Midbrain (tissue), 1 donor: ENCODE results near the gene TNS3.

ENCODE experiments used
- DNase-seq: peaks from one replicate; lab custom pipeline; 2025; lab: John Stamatoyannopoulos, UW

The TNS3 gene

DNA sequence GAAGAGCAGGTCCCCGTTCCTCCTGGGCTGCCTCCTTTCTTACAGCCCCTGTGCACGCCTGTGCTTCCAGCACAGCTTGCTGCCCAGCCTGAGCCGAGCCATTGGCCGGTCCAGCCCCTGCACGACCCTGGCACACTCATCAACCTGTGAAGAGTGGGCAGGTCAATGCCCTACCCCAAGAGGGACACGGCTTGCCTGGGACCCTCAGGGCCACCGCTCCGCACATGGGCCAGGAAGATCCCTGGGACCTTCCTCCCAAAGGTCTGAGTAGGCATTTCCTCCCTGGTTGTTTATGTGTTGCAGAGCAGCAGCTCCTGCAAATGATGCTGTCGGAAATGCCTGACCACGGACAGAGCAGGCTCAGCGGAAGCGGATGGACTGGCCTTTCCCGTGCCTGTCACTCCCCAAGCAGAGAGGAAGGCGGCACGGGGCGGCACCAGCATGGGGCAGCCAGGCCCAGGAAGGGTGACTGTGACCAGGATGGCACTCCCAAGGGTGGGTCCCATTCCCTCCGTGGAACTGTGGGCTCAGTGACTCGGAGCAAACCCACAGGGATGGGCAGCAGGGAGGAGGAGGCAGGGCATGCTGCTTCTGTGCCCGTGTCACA is 252.5 kb downstream of the TNS3 start:
- no peak for DNase-seq

DNA sequence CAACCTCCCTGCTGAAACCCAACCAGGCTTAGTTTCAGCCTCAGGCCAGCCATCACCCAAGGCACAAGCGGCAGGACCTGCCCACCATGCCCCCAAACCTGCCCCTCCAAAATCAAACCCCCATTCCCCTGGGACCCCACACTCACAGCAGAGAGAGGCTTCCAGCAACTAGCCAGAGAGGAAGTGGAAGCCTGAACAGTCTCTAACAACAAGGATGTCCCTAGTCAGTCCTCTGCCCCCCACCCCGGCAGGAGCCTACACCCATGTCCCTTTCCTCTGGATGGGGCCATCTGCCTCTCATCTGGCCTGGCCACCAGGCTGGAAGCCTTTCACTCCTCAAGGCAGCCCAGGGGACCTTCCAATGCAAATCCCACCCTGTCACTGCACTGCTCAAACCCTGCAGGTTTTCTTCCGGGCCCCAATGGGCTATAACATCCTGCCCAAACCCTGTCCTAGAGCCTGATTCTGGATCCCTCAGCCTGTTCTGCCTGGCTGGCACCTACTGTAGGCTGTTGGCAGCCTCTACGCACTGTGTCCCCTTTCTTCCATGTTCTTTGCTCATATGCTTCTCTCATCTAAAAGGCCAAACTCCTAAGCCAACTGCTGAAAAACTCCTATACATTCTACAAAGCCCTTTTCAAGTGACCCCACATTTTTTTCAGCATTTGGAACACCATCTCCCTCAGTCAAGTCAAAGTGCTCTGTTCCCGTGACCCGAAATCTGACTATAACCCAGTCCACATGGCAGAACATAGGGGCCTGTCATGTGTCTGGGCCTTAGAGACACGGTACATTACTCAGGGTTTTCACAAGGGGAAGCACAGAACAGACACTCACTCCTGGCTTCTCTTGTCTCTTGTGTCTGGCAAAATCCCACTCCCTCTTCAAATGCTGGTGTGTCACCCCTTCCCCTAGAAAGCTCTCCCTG is 253.3 kb downstream of the TNS3 start:
- DNase-seq: no peak

DNA sequence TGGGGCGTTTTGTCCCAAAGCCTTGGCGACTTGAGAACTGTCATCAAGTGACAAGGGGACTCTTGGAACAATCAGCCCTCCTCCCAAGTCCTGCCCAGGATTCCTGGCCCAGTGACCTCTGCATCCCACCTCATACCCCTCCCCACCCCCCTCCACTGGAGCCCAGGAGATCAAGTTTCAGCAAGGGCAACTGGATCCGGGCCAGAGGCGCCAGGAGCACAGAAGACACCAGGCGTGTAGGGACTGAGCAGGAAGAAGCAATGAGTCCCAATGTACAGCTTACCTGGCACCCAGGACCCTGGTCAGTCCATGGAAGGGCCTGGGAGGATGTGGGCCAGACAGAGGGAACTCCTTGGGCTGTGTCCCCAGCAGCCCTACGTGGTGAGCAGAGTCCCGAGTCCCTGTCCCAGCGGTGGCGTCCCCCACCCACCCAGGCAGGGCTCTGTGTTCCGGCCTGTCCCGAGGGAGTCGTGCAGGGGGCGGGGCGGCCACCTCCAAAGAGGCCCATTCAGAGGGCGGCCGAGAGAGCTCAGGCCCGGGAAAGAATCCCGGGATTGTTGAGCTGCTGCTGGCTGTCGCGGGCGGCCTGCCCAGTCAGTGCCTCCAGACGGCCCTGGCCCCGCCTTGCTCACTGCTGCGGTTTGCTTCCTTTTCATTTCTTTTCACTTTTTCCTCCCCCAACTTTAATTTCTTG is 254.1 kb downstream of the TNS3 start:
- peak; percentile 86 for DNase-seq

DNA sequence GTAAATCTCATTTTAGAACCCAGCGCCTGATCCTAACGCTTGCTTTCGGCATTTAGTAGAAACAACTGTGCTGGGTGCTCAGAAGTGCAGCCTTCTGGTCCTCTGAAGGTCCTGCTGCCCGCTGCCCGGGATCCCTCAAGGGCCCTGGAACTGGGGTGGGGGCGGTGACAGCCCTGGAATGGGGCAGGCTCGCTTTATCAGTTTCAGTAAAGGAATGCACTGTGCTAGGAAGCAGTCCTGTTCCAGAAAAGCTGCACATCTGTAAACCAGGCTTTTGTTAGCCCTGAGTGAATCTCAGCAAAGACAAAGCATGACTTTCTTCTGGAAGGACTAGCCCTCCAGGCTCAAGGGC is 254.6 kb downstream of the TNS3 start:
- DNase-seq: peak; percentile 60

DNA sequence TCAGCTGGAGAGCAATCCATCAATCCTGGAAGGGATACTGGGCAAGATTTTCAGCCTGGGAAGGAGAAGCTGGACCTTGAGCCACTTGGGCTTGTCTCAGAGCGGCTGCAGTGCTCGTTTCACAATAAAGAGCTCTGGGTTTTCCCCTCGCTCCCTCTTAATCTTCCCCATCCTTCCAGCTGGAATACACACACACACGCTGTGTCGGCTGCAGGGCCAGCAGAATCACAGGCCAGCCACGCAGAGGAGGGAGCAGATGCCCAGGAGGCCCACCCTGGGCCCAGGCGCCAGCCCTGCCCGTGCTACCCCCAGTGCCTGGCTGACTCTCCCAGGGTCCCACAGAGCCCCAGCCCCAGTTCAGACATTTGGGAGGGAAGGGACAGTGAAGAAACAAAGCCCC is 255.1 kb downstream of the TNS3 start:
- DNase-seq: peak; percentile 48

DNA sequence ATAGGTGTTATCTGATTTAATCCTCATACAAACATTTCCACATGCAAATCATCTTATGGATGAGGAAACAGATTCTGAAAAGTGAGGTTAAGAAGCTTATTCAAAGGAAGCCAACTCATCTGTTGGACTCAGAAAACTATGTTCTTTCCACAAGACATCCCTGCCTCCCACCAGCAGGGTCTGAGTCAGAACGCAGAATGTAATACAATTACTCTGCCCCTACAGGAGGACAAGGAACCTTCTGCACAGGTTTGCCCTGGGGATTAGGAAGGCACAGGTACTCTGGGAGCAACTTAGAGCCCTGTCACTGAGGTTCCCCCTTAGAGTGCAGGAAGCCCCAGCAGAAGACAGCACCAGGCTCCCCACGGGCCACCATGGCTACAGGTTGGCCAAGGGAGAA is 255.7 kb downstream of the TNS3 start:
- no peak for DNase-seq

DNA sequence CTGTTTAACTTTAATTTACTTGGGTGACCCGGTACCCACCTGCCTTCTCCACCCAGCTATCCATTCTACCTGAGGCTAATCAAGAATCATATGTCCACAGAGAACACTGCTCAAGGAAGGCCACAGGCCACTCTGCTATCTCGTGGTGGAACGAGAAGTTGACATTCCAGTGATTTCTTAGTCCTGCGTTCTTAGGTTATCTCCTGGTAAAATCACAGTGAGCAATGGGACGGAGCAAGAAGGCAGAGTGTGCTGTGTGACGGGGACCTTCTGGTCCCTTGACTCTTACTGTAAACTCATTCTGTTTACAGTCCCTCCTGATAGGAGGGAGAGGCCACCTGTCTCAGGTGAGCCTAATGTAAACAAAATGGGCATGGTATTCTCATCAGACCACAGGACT is 256.6 kb downstream of the TNS3 start:
- no peak for DNase-seq

DNA sequence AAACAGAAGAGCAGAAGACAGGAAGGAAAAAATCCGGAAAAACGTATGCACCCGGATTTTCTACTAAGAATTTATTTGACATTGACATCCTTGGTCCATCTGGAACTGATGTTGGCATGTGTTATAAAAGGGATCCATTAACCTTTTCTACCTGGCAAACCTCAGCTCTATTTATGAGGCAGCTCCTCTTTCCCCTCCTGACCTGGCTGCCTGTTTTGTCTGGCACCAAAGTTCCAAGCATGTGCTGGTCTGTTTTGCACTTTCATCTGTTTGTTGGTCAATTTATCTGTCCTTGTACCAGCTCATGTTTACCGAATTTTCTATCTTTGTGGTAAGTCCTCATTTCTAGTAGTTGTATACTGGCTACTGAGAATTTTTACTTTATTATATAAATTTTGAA is 258.0 kb downstream of the TNS3 start:
- no peak for DNase-seq

DNA sequence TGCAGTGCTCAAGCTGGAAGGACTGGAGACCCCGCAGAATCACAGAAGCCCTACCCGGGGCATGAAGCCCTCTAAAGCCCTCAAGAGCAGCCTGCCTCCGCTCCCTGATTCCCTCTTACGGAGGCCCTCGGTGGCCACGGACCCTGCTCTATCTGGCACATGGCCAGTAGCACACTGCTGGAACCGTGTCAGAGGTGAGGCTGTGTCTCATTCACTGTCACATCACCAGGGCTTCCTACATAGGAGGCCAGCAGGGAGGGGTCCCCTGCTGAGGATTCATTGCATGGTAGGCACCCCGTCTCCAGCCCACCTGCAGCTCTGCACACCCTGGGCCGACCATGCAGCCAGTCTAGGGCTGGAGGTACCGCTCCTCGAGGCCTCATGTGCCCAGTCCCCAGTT is 259.2 kb downstream of the TNS3 start:
- no peak for DNase-seq

DNA sequence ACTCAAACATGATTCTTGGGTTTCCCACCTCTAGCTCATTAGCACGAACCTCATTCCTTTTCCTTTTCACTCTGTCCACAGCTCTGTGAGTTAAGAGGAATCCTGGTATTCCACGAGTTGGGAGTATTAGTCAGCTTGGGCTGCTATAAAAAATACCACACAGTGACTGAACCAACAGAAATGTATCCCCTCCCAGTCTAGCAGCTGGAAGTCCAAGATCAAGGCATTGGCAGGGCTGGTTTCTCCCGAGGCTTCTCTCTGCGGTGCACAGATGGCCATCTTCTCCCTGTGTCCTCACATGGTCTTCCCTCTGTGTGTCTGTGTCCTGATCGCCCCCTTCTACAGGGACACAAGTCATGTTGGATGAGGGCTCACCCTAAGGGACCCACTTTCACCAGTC is 261.6 kb downstream of the TNS3 start:
- DNase-seq: no peak

DNA sequence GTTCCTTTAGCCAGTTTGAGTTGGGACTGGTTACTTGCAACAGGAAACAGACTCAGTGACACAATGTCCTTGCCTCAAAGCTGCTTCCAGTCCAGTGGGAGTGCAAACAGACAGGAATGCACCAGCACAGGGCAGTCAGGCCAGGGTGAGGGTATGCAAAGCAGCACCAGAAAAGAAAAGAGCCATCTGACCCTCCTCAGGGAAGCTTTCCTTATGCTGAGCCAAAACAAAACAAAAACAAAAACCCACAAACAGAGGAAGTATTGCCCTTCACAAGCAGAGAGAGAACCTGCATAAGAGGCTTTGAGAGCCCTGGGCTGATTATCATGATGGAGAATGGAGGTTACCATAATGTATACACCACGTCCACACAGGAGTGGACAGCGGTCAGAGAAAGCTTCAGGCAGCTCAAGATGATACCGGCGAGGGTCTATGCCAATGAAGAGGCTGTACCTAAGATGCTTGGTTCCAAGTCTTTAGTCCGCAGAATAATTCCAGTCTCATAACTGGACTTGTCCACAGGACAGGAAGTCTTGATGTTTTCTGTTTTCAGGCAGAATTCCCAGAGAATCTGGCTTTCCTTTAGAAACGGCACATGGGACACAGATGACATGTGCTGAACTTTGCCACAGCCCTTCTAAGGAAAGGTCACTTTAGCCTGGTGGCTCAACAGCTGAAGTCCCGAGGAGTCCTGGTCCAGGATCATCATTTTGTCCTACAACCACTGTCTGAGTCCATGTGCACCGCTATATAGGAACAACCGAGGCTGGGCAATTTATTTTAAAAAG is 263.3 kb downstream of the TNS3 start:
- no peak for DNase-seq

DNA sequence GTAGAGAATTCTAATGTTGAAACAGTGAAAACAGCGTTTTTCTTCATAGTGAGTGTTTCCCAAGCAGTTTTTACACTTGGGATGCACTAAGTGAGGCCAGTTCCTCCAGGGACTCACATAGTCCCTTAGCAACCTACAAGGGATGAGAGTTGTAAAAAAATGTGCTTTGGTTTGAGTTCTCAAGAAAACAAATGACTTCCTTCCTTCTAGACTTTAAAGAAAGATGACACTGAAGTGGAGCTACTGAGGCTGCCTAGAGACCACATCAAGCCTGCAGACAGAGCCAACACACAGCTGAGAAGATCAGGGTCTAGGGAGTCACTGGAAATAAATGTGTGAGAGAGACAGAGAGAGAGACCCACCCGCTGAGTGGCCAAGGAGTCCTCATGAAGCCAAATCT is 264.4 kb downstream of the TNS3 start:
- peak; percentile 34 for DNase-seq

DNA sequence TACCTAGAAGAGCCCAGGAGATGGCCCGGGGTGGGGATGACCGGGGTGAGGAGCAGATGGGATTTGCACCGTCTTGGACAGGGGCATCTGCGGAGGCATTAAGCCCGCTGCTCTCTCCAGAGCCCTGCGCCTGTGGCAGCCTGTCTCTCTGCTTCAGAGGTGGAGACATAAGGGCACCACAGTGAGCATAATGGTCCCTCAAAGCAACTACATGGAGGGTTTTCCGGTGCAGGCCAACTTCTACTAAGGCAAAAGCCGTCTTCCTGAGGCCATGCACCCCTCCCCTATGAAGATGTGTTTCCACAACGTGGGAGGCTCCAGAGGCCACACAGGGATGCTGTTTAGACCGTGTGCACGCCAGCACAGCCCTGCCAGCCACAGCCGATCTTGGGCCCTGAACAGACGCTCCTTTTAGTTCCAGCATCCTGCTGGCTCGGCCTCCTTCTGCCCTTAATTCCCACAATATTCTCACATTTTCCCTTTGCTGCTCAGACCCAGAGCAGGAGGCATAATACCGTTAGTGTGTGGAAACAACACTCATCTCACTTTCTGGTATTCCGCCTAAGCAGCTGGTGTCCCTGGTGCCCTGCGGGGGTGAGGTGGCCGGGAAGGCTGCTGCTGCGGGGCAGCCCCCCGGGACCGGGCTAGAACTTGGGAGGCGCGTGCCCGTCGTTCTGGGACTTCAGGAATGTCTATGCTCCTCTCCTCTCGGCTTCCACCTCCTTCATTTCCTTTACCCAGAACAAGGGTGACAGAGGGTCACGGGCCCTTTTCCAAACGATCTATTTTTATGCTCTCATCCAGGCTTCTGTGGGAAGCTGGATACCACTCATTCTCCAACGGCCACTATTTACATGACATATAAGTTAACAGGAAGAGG is 266.9 kb downstream of the TNS3 start:
- peak; percentile 42 for DNase-seq

DNA sequence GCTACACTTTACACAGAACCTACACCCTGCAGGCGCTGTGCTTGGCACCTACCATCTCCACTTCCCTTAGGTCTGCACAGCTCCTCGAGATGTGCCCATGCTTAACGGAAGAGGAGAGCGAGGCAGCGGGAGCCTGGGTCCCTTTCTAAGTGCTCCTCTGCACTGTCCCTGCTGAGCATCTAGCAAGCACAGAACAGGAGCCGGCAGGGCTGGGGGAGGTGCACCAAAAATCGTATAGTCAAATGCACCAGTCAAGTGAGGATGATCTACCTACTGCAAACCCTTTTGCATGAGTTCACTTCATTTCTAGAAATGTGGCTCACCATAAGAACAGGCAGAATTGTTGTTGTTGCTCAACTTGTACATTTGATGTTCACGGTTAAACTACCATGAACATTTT is 267.7 kb downstream of the TNS3 start:
- no peak for DNase-seq

DNA sequence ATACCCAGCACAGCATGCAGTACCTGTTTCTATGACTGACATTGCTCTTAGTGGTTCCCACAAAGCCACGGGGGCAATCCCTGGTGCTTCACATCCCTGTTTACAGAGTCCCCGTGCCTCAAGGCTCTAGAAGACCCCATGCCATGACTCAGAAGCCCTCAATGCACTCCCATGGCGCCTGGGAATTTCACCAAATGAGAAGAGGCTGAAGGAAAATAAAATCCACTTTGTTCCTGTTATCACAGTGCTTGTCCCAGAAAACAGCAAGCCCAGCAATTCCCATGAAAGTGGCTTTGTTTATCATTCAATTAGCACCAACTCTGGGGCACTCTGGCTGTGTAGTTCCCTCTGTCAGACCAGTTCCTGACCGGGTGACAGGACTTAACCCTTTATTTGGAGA is 268.3 kb downstream of the TNS3 start:
- no peak for DNase-seq

DNA sequence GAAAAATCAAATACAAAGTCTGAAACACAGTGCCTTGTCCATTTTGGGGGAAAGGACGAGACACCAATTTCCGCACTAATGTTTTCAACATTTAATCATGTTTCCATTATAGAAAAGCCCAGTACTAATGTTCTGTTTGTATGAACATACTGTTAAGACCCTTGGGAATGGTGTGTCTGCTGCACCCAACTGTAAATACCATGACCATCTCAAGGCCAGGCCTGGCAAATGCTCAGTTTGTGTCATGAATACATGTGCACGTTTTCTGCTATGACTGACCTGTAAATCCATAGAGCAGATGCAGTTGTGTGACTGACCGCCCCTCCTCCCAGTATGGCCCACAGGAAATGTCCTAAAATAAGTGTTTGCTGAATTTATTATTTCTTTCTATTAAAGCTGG is 270.0 kb downstream of the TNS3 start:
- no peak for DNase-seq

DNA sequence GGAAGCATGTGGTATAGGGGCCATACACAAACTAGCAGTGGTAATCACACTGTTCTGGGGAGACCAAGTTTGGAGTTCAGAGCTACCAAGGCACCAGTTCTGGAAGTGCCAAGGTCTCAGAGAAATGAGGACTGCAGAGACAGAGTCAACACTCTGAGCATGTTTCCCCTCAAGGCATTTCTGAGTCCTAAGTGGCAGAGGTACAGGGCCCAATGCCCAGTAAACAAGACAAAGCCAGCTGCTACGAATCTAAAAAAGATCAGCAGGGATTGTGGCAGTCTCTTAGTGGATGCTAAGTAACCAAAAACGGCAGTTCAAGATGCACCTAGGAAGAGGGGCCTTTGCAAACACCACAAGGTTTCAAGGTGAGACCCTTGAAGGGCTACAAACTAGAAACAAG is 271.9 kb downstream of the TNS3 start:
- DNase-seq: peak; percentile 52

DNA sequence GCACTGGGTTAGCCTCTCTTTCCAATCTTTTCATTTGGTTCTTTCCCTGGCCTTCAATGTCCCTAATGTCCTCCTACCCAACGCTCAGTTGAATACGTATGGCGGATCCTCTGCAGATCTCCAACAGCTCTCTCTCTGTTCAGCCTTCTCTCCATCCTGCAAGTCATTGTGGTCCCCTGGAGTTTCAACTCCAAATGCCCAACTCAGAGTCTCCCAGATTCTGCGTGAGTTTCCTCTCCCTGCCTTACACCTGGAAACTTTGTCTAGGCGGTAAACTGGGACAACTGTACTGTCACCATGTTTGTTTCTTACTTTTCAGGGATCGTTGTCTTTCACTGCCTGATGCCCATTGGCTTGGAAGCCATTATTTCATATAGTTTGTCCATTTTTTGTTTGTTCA is 273.1 kb downstream of the TNS3 start:
- no peak for DNase-seq

DNA sequence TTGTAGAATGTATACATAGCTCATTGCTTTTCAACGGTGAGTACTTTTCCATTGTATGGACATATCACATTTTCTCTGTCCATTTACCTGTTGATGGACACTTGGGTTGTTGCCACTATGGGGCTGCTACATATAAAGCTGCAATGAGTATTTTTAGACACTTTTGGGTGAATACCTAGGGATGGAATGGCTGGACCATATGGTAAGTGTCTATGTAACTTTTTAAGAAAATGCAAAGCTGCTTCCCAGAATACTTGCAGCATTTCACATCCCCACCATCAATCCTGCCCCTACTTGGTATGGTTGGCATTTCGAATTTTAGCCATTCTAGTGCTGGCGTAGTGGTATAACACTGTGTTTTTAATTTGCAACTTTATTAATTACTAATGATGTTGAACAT is 274.6 kb downstream of the TNS3 start:
- no peak for DNase-seq

DNA sequence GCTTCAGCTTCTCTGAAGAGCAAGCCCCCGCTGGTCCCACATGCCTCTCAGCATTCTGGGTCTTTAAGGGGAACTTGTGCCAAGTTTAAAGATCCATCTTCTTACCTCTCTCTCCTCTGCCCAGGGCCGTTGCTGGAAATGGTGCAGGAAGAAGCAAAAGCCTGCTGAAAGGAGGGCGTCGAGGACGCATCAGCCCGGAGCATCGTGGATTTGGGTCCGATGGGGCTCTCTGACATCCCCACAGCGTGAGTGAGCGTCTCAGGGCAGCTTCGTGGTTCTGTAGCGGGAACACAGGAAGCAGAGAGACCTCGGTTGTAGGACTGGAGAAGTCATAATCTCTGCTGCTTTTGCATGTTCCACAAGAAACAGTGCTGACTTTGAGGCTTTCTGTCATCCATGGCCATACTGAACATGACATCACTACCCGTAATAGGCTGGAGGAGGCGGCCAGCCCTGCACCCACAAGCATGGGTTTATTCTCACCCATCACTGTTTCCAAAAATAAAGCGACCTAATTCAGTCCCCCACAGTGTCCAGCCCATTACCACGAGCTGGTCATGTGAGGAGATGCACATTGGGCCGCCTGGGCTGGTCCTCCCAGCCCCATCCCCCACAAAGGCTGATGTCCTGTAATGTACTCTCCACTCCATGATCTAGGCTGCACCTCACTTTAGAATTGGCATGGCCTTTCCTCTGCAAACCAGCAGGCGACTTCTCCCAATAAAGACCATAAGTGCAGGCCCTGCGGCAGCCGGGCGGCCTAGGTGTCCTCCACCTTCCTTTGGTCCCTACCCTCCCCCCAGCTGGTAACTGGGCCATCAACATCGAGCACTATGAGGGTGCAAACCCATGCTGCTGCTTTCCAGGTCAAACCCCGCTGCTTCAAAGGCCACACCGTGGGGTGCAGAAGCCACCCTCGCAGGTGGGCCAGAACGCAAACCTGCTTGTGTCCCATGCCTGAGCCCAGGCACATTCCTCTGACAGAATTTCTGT is 276.9 kb downstream of the TNS3 start:
- DNase-seq: no peak
